ENCODE data around the gene LTBP4.
"Not testable (repeated sequence)": the region's sequence is repeated elsewhere in the genome, so short reads cannot be mapped to it uniquely, and the experiment has no call there.

Gene LTBP4

GRCh38 chr19:40576151-40576584 is 25.0 kb upstream of the LTBP4 start:
- no peak for DNase-seq

- DNase-seq, result peak; percentile 77 to 86 (median 86)
These were observed 24.4 kb upstream of the LTBP4 start, which contains the start of gene SHKBP1 for GRCh38 chr19:40576585-40577451. SHKBP1 (plus strand) TSS chr19:40576873; CDS start chr19:40576900, 27 bp downstream.

GRCh38 chr19:40578442-40578908 is 22.7 kb upstream of the LTBP4 start:
- no peak for DNase-seq

GRCh38 chr19:40580619-40581018 is 20.6 kb upstream of the LTBP4 start:
- DNase-seq, result no peak

GRCh38 chr19:40581531-40581930 is 19.6 kb upstream of the LTBP4 start:
- DNase-seq, result no peak

GRCh38 chr19:40582467-40582866 is 18.7 kb upstream of the LTBP4 start:
- no peak for DNase-seq

GRCh38 chr19:40583283-40583682 is 17.9 kb upstream of the LTBP4 start:
- no peak for DNase-seq

GRCh38 chr19:40584007-40584406 is 17.2 kb upstream of the LTBP4 start:
- DNase-seq, result no peak

GRCh38 chr19:40585241-40585981 is 15.8 kb upstream of the LTBP4 start:
- no peak for DNase-seq

GRCh38 chr19:40585982-40586422 is 15.2 kb upstream of the LTBP4 start:
- no peak for DNase-seq

- no peak for DNase-seq
These were observed 14.6 kb upstream of the LTBP4 start for GRCh38 chr19:40586611-40587010.

- DNase-seq, result no peak
These were observed 12.9 kb upstream of the LTBP4 start for GRCh38 chr19:40588110-40588854.

- no peak for DNase-seq
These were observed 12.1 kb upstream of the LTBP4 start for GRCh38 chr19:40588926-40589569.

GRCh38 chr19:40589591-40590429 is 11.4 kb upstream of the LTBP4 start:
- DNase-seq, result no peak

GRCh38 chr19:40590464-40591265 is 10.5 kb upstream of the LTBP4 start:
- DNase-seq, result no peak

- DNase-seq, result not testable (repeated sequence)
These were observed 9.4 kb upstream of the LTBP4 start for GRCh38 chr19:40591724-40592123.

- DNase-seq, result no peak
These were observed 9.0 kb upstream of the LTBP4 start for GRCh38 chr19:40592170-40592569.

GRCh38 chr19:40594255-40594654 is 6.9 kb upstream of the LTBP4 start:
- no peak for DNase-seq

- no peak for DNase-seq
These were observed 6.5 kb upstream of the LTBP4 start for GRCh38 chr19:40594657-40595091.

- no peak for DNase-seq
These were observed 4.4 kb upstream of the LTBP4 start for GRCh38 chr19:40596608-40597328.

Measured in activated CD4-positive, CD25-positive, alpha-beta regulatory T cell (primary cell).